Measurements from ENCODE around the gene CACNG8.
A peak's percentile ranks its signal among the peaks of the same experiment; 100 is the strongest.
"Not testable (repeated sequence)": the region's sequence is repeated elsewhere in the genome, so short reads cannot be mapped to it uniquely, and the experiment has no call there.

Gene CACNG8

GRCh38 chr19:53962887-53963431 lies at the start of gene CACNG8:
TSS of gene CACNG8 (plus strand) at chr19:53962937.
- DNase-seq (ENCODE audit: low spot score): no peak

DNA sequence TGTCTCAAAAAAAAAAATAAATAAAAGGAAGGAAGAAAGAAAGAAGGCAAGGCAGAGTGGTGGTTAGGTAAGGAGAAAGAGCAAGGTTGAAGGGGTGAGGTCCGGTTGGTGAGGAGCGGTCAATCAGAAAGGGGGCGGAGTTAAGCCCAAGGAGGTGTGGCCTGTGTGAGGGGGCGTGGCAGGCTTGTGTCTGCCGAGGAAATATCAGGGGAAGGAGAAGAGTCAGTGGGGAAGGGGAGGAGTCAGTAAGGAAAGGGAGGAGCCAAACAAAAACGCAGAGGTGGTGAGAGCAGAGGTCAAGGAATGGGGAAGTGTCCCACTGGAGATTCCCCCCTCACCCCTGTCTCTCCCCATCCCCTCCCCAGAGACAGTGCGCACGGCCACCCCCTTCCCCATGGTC lies 47.7 kb upstream of the CACNG8 start:
- DNase-seq (ENCODE audit: low spot score): no peak

GRCh38 chr19:53916004-53916403 lies 46.7 kb upstream of the CACNG8 start:
- no peak for DNase-seq (ENCODE audit: low spot score)

GRCh38 chr19:53917356-53917755 lies 45.4 kb upstream of the CACNG8 start:
- no peak for DNase-seq (ENCODE audit: low spot score)

DNA sequence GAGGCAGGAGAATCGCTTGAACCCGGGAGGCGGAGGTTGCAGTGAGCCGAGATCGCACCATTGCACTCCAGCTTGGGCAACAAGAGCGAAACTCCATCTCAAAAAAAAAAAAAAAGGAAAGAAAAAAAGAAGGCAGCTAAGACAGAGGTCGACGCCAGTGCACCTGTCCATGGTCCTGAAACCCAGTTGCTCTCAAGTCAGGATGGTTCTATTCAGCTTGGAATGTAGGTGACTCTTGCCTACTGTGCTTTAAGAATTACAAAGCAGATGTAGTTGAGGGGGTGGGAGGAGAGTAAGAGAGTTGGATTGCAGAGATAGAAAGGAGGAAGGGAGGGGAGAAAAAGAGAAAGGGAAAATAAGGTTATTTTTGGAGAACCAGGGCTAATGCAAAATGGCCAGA lies 35.0 kb upstream of the CACNG8 start:
- peak; percentile 78 for DNase-seq (ENCODE audit: low spot score)

DNA sequence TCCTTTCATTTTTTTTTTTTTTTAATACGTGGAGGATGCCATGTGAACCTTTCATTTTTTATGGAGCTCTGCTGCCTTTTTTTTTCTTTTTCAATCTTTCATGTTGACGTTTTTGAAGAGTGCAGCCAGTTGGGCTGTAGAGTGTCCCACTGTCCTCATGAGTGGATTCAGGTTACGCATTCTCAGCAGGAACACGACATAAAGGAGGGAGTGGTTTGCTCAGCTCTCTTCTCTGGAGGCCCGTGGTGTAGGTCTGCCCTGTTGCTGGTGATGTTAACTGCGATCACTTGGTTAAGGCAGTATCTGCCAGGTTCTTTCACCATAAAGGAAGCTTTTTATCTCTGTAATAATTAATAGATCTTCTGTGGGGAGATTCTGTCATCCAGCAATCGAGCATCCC lies 26.7 kb upstream of the CACNG8 start:
- DNase-seq (ENCODE audit: low spot score): no peak

- DNase-seq (ENCODE audit: low spot score): no peak
Measured at GRCh38 chr19:53942001-53942786, 20.5 kb upstream of the CACNG8 start.

- DNase-seq (ENCODE audit: low spot score): no peak
Measured at GRCh38 chr19:53944416-53944815, 18.3 kb upstream of the CACNG8 start.

DNA sequence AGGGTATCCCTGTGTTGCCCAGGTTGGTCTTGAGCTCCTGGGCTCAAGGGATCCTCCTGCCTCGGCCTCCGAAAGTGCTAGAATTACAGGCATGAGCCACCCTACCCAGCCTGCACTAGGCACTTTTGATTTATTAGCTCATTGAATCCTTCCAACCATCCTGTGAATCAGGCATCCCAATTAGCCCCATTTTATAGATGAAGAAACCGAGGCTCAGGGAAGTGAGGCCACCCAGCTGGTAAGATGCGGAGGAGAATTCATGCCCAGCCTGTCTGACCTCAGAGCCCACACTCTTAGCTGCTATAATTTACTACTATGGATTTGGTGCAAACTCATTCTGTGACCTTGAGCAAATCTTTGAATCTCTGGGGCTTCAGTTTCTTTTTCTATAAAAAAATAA lies 17.8 kb upstream of the CACNG8 start:
- DNase-seq (ENCODE audit: low spot score): no peak

DNA sequence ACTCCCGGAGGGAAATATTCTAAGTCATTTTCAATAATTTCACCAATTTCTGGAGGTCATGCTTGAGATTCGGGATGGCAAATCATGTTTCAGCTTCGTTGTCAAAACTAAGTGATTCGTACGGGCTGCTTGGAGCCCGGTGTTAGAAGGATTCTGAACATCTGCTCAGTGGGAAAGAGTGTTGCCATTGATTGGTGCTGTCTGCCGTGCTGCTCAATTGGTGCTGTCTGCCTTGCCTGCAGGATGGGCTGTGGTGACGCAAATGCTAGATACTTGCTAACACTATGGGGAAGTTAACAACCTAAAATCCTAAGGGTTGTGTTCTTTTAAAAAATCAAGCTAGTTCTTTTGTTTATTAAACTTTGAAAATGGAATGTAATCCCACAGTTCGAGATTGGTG lies 17.3 kb upstream of the CACNG8 start:
- peak; percentile 73 for DNase-seq (ENCODE audit: low spot score)

DNA sequence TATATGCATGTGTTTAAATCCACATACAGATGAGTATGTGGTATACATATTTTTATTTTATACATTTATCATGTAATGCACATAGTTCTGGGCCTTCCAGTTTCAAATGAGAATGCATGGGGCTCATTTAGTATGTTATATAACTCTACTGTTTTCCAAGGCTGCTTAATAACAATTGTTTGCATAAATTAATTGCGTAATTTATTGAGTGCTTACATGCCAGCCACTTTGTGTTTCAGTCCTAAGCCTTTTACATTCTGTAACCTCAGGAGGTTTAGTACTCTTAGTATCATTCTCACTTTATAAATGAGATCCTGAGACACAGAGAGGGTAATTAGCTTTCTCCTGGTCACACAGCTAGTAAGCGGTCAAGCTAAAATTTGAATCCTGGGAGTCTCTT lies 16.7 kb upstream of the CACNG8 start:
- DNase-seq (ENCODE audit: low spot score): no peak

GRCh38 chr19:53947624-53948023 lies 15.1 kb upstream of the CACNG8 start:
- DNase-seq (ENCODE audit: low spot score): peak; percentile 51

DNA sequence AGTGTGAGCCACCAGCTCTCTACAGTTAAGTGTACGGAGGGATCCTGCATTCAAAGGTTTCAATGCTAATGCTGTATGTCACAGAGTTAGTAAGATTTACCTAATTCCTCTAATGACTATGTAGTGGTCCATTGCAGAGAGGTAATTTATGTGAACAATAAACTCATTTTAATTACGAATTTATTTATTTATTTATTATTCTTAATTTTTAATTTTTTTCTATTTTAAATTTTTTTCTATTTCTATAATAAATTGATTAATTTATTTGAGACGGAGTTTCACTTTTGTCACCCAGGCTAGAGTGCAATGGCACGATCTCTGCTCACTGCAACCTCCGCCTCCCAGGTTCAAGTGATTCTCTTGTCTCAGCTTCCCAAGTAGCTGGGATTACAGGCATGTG lies 14.1 kb upstream of the CACNG8 start:
- not testable (repeated sequence) for DNase-seq (ENCODE audit: low spot score)

DNA sequence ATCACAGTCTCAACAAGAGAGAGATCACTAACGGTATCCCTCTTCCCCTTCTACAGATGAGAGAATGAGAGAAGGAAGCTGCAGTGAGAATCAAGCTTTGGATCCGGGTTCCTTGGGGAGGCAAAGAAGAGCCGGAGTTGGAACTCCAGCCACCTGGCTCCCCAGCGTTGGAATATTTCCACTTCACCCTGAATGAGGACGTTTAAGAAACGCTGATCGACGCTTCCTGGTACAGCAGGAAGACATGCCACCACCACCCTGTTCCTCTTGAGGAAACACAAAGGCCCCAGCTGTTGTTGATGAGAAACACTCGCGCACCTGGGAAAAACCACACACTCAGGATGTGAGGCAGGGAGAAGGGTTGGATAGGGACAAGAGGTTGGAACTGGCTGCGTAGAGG lies 11.3 kb upstream of the CACNG8 start:
- no peak for DNase-seq (ENCODE audit: low spot score)

GRCh38 chr19:53951947-53952346 lies 10.8 kb upstream of the CACNG8 start:
- DNase-seq (ENCODE audit: low spot score): no peak

- DNase-seq (ENCODE audit: low spot score): no peak
Measured at GRCh38 chr19:53953383-53953782, 9.4 kb upstream of the CACNG8 start.

GRCh38 chr19:53957448-53958167 lies 5.1 kb upstream of the CACNG8 start:
- DNase-seq (ENCODE audit: low spot score): no peak

- no peak for DNase-seq (ENCODE audit: low spot score)
Measured at GRCh38 chr19:53958168-53958571, 4.6 kb upstream of the CACNG8 start.

GRCh38 chr19:53958823-53959757 lies 3.6 kb upstream of the CACNG8 start:
- DNase-seq (ENCODE audit: low spot score): no peak

- DNase-seq (ENCODE audit: low spot score): no peak
Measured at GRCh38 chr19:53960187-53960586, 2.5 kb upstream of the CACNG8 start.

DNA sequence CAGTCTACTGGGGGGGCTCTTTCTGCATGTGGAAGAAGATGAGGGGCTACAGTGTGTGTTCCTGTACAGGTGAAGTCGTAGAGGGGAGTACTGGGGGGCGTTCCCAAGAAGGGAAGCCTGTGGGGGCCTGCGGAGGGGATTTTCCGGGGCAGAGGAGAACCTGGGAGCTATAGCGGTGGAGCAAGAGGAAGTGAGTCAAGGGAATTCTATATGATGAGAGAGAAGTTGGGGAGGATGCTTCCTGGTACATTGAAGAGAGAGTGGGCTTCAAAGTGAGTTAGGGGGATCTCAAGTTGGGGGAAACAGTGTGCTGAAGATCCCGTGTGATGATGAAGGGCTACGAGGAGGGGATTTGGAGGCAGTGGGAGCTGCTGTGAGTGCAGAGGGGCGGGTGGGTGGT lies 1.9 kb upstream of the CACNG8 start:
- no peak for DNase-seq (ENCODE audit: low spot score)
